H1 (cell line): ENCODE data around the gene CDH22. TPM values are rescaled to one million over a fixed set of nuclear protein-coding genes. Genes with fewer than 3 reads are reported as not detected.

Experiments used
- CTCF ChIA-PET: fragments of 300-600 bp; sonication (Branson Sonifier 250); formaldehyde crosslinking; loops from one replicate; lab custom pipeline; 2021; ENCODE audit not compliant: partially characterized antibody; lab: Charles Lee
- POLR2A ChIA-PET: fragments of 300-600 bp; sonication (Branson Sonifier 250); formaldehyde crosslinking; loops from one replicate; lab custom pipeline; 2021; ENCODE audit warnings: inconsistent platforms; ENCODE audit not compliant: partially characterized antibody; lab: Charles Lee
- DNase-seq, 2 experiments: peaks; one replicate each; pipeline versions ENCODE4 v3.0.0 to v3.0.0-alpha.2; 2010 to 2022; ENCODE audit warnings: low spot score in 2 of 2, low read depth in 1 of 2, mixed read lengths in 1 of 2
- FAIRE-seq: peaks from 2 replicates; lab custom pipeline; 2011; peaks lifted over from hg19 to GRCh38; lab: Jason Lieb, UNC
- H2AFZ ChIP-seq: 2 replicates; pipeline ENCODE4 v1.8.1; 2012; ENCODE audit warnings: low read length, inconsistent platforms
- H2AK5ac ChIP-seq: 2 replicates; pipeline ENCODE4 v1.6.1; 2013; ENCODE audit warnings: low read depth, low read length
- H2BK120ac ChIP-seq: replicated peaks from 2 replicates; pipeline ENCODE3; 2013; ENCODE audit warnings: low read depth, low read length, inconsistent platforms
- H2BK12ac ChIP-seq: 2 replicates; pipeline ENCODE4 v1.6.1; 2013; ENCODE audit warnings: low read depth, low read length
- H2BK15ac ChIP-seq: 2 replicates; pipeline ENCODE4 v1.6.1; 2013; ENCODE audit warnings: low read length
- H2BK20ac ChIP-seq: 2 replicates; pipeline ENCODE4 v1.6.1; 2013; ENCODE audit warnings: low read length
- H2BK5ac ChIP-seq: 2 replicates; pipeline ENCODE4 v1.6.1; 2013; ENCODE audit warnings: low read depth, low read length
- H3K14ac ChIP-seq: 2 replicates; pipeline ENCODE4 v1.6.1; 2013; ENCODE audit warnings: inconsistent platforms; ENCODE audit not compliant: insufficient read length
- H3K18ac ChIP-seq: 2 replicates; pipeline ENCODE4 v1.6.1; 2013; ENCODE audit warnings: low read length; ENCODE audit errors: extremely low read depth
- H3K23ac ChIP-seq: 2 replicates; pipeline ENCODE4 v1.6.1; 2013; ENCODE audit warnings: inconsistent platforms; ENCODE audit not compliant: insufficient read length
- H3K23me2 ChIP-seq: 2 replicates; pipeline ENCODE4 v1.6.1; 2013; ENCODE audit warnings: low read depth, low read length
- H3K27ac ChIP-seq: 2 replicates; pipeline ENCODE4 v1.6.1; 2011; ENCODE audit warnings: low read depth, low read length, inconsistent platforms
- H3K27me3 ChIP-seq, 4 experiments: replicated peaks in 1 of 4; 1 replicate in 1 of 4; 2 replicates in 3 of 4; pipeline versions ENCODE4 v1.6.1 to v1.8.1; 2011 to 2013; ENCODE audit warnings: low read length in 3 of 4, mild to moderate bottlenecking in 3 of 4, inconsistent platforms in 2 of 4, mixed read lengths in 2 of 4, moderate library complexity in 1 of 4; ENCODE audit not compliant: control insufficient read depth in 3 of 4, insufficient read depth in 3 of 4; ENCODE audit errors: extremely low read depth in 1 of 4
- H3K36me3 ChIP-seq, 4 experiments: 2 replicates each; pipeline versions ENCODE4 v1.6.1 to v1.8.1; 2011 to 2013; ENCODE audit warnings: mild to moderate bottlenecking in 4 of 4, low read length in 3 of 4, moderate library complexity in 2 of 4, control low read depth in 1 of 4, inconsistent platforms in 1 of 4; ENCODE audit not compliant: insufficient read depth in 4 of 4, control insufficient read depth in 2 of 4
- H3K4ac ChIP-seq: replicated peaks from 2 replicates; pipeline ENCODE3; 2013; ENCODE audit warnings: low read length, low read depth, mixed read lengths, inconsistent platforms; ENCODE audit not compliant: insufficient read length
- H3K4me1 ChIP-seq, 4 experiments: replicated peaks in 1 of 4; 1 replicate in 1 of 4; 2 replicates in 3 of 4; pipeline versions ENCODE4 v1.6.1 to v1.8.1; 2011 to 2013; ENCODE audit warnings: low read length in 3 of 4, inconsistent platforms in 2 of 4, mixed read lengths in 1 of 4; ENCODE audit not compliant: insufficient read depth in 4 of 4, control insufficient read depth in 3 of 4
- H3K4me2 ChIP-seq, 2 experiments: 2 replicates each; pipeline versions ENCODE4 v1.6.1 to v1.8.1; 2011 to 2013; ENCODE audit warnings: low read depth in 2 of 2, low read length in 2 of 2, control low read depth in 1 of 2, inconsistent platforms in 1 of 2, mild to moderate bottlenecking in 1 of 2; ENCODE audit not compliant: insufficient read depth in 1 of 2
- H3K4me3 ChIP-seq, 4 experiments: fragments of 200-600, 300-600 bp in 1 of 4; sonication (generic), shearing (Covaris generic), sonication (Bioruptor Twin) in 1 of 4; 2 replicates each; pipeline versions ENCODE4 v1.5.1 to v1.8.1; 2011 to 2016; ENCODE audit warnings: low read length in 4 of 4, low read depth in 3 of 4, control low read depth in 2 of 4, inconsistent platforms in 2 of 4, mild to moderate bottlenecking in 2 of 4, mixed read lengths in 1 of 4, moderate library complexity in 1 of 4; ENCODE audit not compliant: insufficient read depth in 2 of 4; ENCODE audit errors: extremely low read depth in 1 of 4
- H3K56ac ChIP-seq: replicated peaks from 2 replicates; pipeline ENCODE3; 2013; ENCODE audit warnings: low read depth, mild to moderate bottlenecking, mixed read lengths, low read length, inconsistent platforms; ENCODE audit not compliant: insufficient read length
- H3K79me1 ChIP-seq: 2 replicates; pipeline ENCODE4 v1.6.1; 2013; ENCODE audit warnings: low read depth, low read length, control low read depth
- H3K79me2 ChIP-seq, 2 experiments: 2 replicates each; pipeline versions ENCODE4 v1.6.1 to v1.8.1; 2012 to 2013; ENCODE audit warnings: low read length in 2 of 2, mild to moderate bottlenecking in 2 of 2, inconsistent platforms in 1 of 2; ENCODE audit not compliant: insufficient read depth in 2 of 2, control insufficient read depth in 1 of 2
- H3K9ac ChIP-seq, 4 experiments: replicated peaks in 1 of 4; 1 replicate in 1 of 4; 2 replicates in 3 of 4; pipeline versions ENCODE4 v1.6.1 to v1.8.1; 2011 to 2013; ENCODE audit warnings: low read depth in 3 of 4, low read length in 3 of 4, control low read depth in 2 of 4, mild to moderate bottlenecking in 2 of 4, moderate library complexity in 2 of 4, inconsistent platforms in 1 of 4; ENCODE audit errors: extremely low read depth in 1 of 4
- H3K9me3 ChIP-seq, 2 experiments: 2 replicates each; pipeline versions ENCODE4 v1.6.1 to v1.8.1; 2012 to 2013; ENCODE audit warnings: mild to moderate bottlenecking in 2 of 2, moderate library complexity in 2 of 2, control low read depth in 1 of 2, inconsistent platforms in 1 of 2, low read depth in 1 of 2, low read length in 1 of 2, mixed read lengths in 1 of 2; ENCODE audit not compliant: insufficient read depth in 2 of 2
- H4K20me1 ChIP-seq, 2 experiments: replicated peaks in 1 of 2; 2 replicates each; pipeline versions ENCODE3 to v1.8.1; 2011 to 2013; ENCODE audit warnings: inconsistent platforms in 2 of 2, low read length in 2 of 2, mild to moderate bottlenecking in 1 of 2; ENCODE audit not compliant: insufficient read depth in 2 of 2, control insufficient read depth in 1 of 2
- H4K5ac ChIP-seq: 2 replicates; pipeline ENCODE4 v1.6.1; 2013; ENCODE audit warnings: low read length, low read depth, mixed read lengths, inconsistent platforms; ENCODE audit not compliant: insufficient read length
- H4K8ac ChIP-seq: 2 replicates; pipeline ENCODE4 v1.8.0; 2013; ENCODE audit warnings: mild to moderate bottlenecking, moderate library complexity, low read length, inconsistent platforms; ENCODE audit not compliant: insufficient read depth; ENCODE audit errors: extremely low read depth
- H4K91ac ChIP-seq: replicated peaks from 2 replicates; pipeline ENCODE3; 2013; ENCODE audit warnings: low read length, mixed read lengths, inconsistent platforms; ENCODE audit not compliant: insufficient read length
- BRCA1 ChIP-seq: IDR thresholded peaks from 2 replicates; pipeline ENCODE4 v1.6.1; 2012; ENCODE audit warnings: low read depth, low read length, improper control_type of control experiment
- EZH2 ChIP-seq: fragments of 200-600 bp; sonication (generic); IDR thresholded peaks from 2 replicates; pipeline ENCODE4 v1.7.1; 2012; ENCODE audit warnings: low read depth, mild to moderate bottlenecking, moderate library complexity, low read length, inconsistent platforms; ENCODE audit not compliant: severe bottlenecking
- TAF7 ChIP-seq: optimal IDR thresholded peaks from 2 replicates; pipeline ENCODE3; 2011; ENCODE audit warnings: low read depth, mild to moderate bottlenecking, inconsistent platforms, low read length, moderate library complexity, borderline replicate concordance
- TBP ChIP-seq: IDR thresholded peaks from 2 replicates; pipeline ENCODE4 v1.6.1; 2011; ENCODE audit warnings: low read depth, low read length, improper control_type of control experiment
- WGBS, 2 experiments: shearing (Covaris generic) in 1 of 2; methylation state at CpG; one replicate each; pipeline versions ENCODE4 v1.1.6 to v1.1.7; 2013 to 2015; ENCODE audit warnings: low lambda C conversion rate in 2 of 2, mixed read lengths in 2 of 2, inconsistent platforms in 1 of 2, low coverage in 1 of 2, missing lambda C conversion rate in 1 of 2; ENCODE audit not compliant: insufficient replicate concordance in 2 of 2, insufficient coverage in 1 of 2, insufficient read length in 1 of 2; ENCODE audit errors: extremely low coverage in 1 of 2, missing lambda C conversion rate in 1 of 2; 5-methylcytosine and 5-hydroxymethylcytosine counted together
- polyA plus RNA-seq, 7 experiments: library from polyadenylated mRNA; depleted of rRNA in 3 of 7; stranded (reverse) in 5 of 7; unstranded in 2 of 7; fragments of >200 nt in 5 of 7; fragments of 200-250 nt in 2 of 7; gene quantifications; 1 replicate in 5 of 7; 2 replicates in 1 of 7; 4 replicates in 1 of 7; pipeline versions ENCODE4 v1.2.1 to v1.2.3, GENCODE V29; 2011 to 2013; ENCODE audit warnings: missing spikeins in 2 of 7, mixed read lengths in 2 of 7
- total RNA-seq: library from RNA; stranded (reverse); fragmentation: NEBNext Ultra II Directional; extraction: Animal tissue kit (Norgen Biotek cat#: 25700); gene quantifications from 2 replicates; pipeline ENCODE4 v1.2.1, GENCODE V29; 2021
- TF ChIP-seq, protein P1 (sequence below): IDR thresholded peaks from 2 replicates; pipeline ENCODE4 v1.6.1; 2011; ENCODE audit warnings: low read depth, mild to moderate bottlenecking, low read length; ENCODE audit not compliant: insufficient read depth

CDH22 gene
- total and polyA plus RNA-seq, 2 of the 8 experiments (the other 6 are each of a cell fraction or from before 2014, with no cell fraction given): 0.35 to 0.39 TPM

DNA sequence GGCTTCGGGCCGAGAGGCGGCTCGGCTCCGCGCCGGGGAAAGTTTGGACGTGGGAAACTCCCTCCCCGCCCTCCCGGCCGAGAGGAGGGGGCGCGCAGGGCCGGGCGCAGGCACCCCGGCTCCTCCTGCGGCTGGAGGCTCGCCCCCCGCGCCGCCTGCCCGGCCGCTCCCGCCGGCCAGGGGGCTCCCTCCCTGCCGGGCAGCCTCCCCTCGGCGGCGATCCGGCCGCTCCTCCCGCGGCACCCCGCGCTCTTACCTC is 370 bp downstream of the CDH22 start:
- no peak overlapping the region for H3K14ac ChIP-seq
- H2BK15ac ChIP-seq: no peak overlapping the region
- no peak overlapping the region for H3K56ac ChIP-seq
- H3K9ac ChIP-seq: no peak overlapping the region
- H4K20me1 ChIP-seq: peaks cover 2 to 9% of the 10 kb centered on the region in 2 experiments
- no peak for TF ChIP-seq EZH2
- TF ChIP-seq BRCA1: no peak
- TF ChIP-seq, protein P1, sequence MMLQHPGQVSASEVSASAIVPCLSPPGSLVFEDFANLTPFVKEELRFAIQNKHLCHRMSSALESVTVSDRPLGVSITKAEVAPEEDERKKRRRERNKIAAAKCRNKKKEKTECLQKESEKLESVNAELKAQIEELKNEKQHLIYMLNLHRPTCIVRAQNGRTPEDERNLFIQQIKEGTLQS: no peak
- no peak for TF ChIP-seq TBP
- TF ChIP-seq TAF7: no peak
- peaks cover 44 to 78% (median 71%) of the 10 kb centered on the region in 4 experiments for H3K27me3 ChIP-seq
- FAIRE-seq (no peak), DNase-seq (no peak)
- H2AFZ ChIP-seq: no peak overlapping the region
- POLR2A ChIA-PET: interaction anchor here (1.0 to 2.9 kb wide), 2 partner anchors 9 to 41 kb away, joined by 3 to 11 read pairs; no protein-coding TSS in a partner anchor
- peaks cover 14% of the 10 kb centered on the region; the same call in 1 of the 2 replicates for H3K23me2 ChIP-seq
- no peak overlapping the region for H4K8ac ChIP-seq
- H3K4ac ChIP-seq: no peak overlapping the region
- H3K4me3 ChIP-seq: peak overlapping the region; percentile 48 to 75 (median 55)
- no peak overlapping the region for H2BK12ac ChIP-seq
- H4K5ac ChIP-seq: no peak overlapping the region
- no peak overlapping the region for H2AK5ac ChIP-seq
- no peaks in the 10 kb centered on the region for H3K9me3 ChIP-seq
- H3K27ac ChIP-seq: no peak overlapping the region
- H3K18ac ChIP-seq: no peak overlapping the region
- WGBS, 2 experiments: 3% methylated on average over 7 of the region's 35 CpGs; no CpG with 5 or more reads in 1 of the 2 experiments
- no peak overlapping the region for H4K91ac ChIP-seq
- H3K4me2 ChIP-seq: peak overlapping the region; percentile 66 to 86
- H3K79me1 ChIP-seq: no peaks in the 10 kb centered on the region
- H2BK20ac ChIP-seq: no peak overlapping the region
- no peak overlapping the region for H3K23ac ChIP-seq
- peaks cover 0 to 4% (median 0%) of the 10 kb centered on the region in 4 experiments; a peak in 1 of 8 replicates for H3K36me3 ChIP-seq
- no peak overlapping the region for H2BK120ac ChIP-seq
- no peak overlapping the region for H2BK5ac ChIP-seq
- H3K79me2 ChIP-seq: no peaks in the 10 kb centered on the region
- H3K4me1 ChIP-seq: peaks cover 0 to 7% (median 5%) of the 10 kb centered on the region in 4 experiments; a peak in 5 of 7 replicates
- CTCF ChIA-PET: interaction anchor here (1.2 to 6.5 kb wide), 6 partner anchors 15 to 177 kb away, joined by 3 to 76 read pairs (median 15); no protein-coding TSS in a partner anchor
